NCI-H345 (cell line): Measurements from ENCODE around the gene ANXA4.

Experiments used
- DNase-seq: peaks from one replicate; lab custom pipeline; 2025; lab: John Stamatoyannopoulos, UW

Gene ANXA4

GRCh38 chr2:69847068-69847828 lies 105.3 kb downstream of the ANXA4 start:
- DNase-seq = no peak

- no peak for DNase-seq
These were observed 106.4 kb downstream of the ANXA4 start for GRCh38 chr2:69848186-69848790.

- no peak for DNase-seq
These were observed 116.3 kb downstream of the ANXA4 start for GRCh38 chr2:69858261-69858660.

GRCh38 chr2:69863298-69863697 lies 121.4 kb downstream of the ANXA4 start:
- no peak for DNase-seq
